Measurements from ENCODE around the gene NEUROG2. TPM values are rescaled to one million over a fixed set of nuclear protein-coding genes. Genes with fewer than 3 reads are reported as not detected.
"Not testable (repeated sequence)": the region's sequence is repeated elsewhere in the genome, so short reads cannot be mapped to it uniquely, and the experiment has no call there.

The NEUROG2 gene
- total and polyA plus RNA-seq, 2 donors (not counting 3 experiments of a cell fraction or from before 2014, with no cell fraction given), result not detected

- CTCF ChIA-PET, result no interaction called here
- no TSS peak for BruUV-seq (replicated peaks)
- FAIRE-seq (no peak), DNase-seq (ENCODE audit: low read depth, low spot score) (no peak)
- Histone ChIP-seq H3K4me3 (replicated peaks in 1 of 3; ENCODE audit: insufficient read depth in 1 of 3, low read depth in 1 of 3, low read length in 3 of 3) (no peak overlapping the region), H3K27ac (ENCODE audit: insufficient read depth, low read depth, low read length) (no peak overlapping the region), H3K27me3 (ENCODE audit: control insufficient read depth in 2 of 2, insufficient read depth in 2 of 2, low read length in 2 of 2) (no peaks in the 10 kb centered on the region), H3K36me3 (ENCODE audit: control insufficient read depth in 2 of 2, extremely low read depth in 1 of 2, insufficient read depth in 2 of 2, low read length in 2 of 2) (no peaks in the 10 kb centered on the region), H3K4me2 (ENCODE audit: insufficient read depth, low read length) (no peak overlapping the region), H3K79me2 (ENCODE audit: control insufficient read depth, insufficient read depth, low read length) (no peaks in the 10 kb centered on the region), H3K4me1 (ENCODE audit: control insufficient read depth, extremely low read depth, insufficient read depth, low read length) (no peaks in the 10 kb centered on the region), H3K9ac (replicated peaks; ENCODE audit: extremely low read depth, insufficient read depth, low read length) (no peak overlapping the region), H4K20me1 (replicated peaks; ENCODE audit: control insufficient read depth, extremely low read depth, insufficient read depth, low read length) (no peaks in the 10 kb centered on the region), H3K9me3 (replicated peaks; ENCODE audit: control insufficient read depth, insufficient read depth, low read length) (no peaks in the 10 kb centered on the region), H2AFZ (ENCODE audit: low read depth, low read length) (no peak overlapping the region), H3K9me1 (replicated peaks; ENCODE audit: control insufficient read depth, extremely low read depth, insufficient read depth, low read length) (no peaks in the 10 kb centered on the region)
- POLR2A ChIA-PET, result no interaction called here
- dilution Hi-C loops (cut with MboI; ENCODE audit: extremely low pct_ligation_motif_present, low sequenced_read_pairs) (no loop called here), intact Hi-C loops (cut with micrococcal nuclease) (no loop called here)
- no peak for TF ChIP-seq MAX (IDR thresholded peaks at IDR 0.05; ENCODE audit: insufficient read depth, insufficient read length)
- TF ChIP-seq JUN (IDR thresholded peaks at IDR 0.05; ENCODE audit: borderline replicate concordance, insufficient read depth, insufficient read length, low read depth), result no peak
- TF ChIP-seq GATA2 (IDR thresholded peaks at IDR 0.05; ENCODE audit: insufficient read depth, insufficient read length, low read depth, low read length), result no peak
- TF ChIP-seq FOS (IDR thresholded peaks at IDR 0.05; ENCODE audit: borderline replicate concordance, insufficient read depth, low read length), result no peak
- TF ChIP-seq POLR2A (IDR thresholded peaks at IDR 0.05; ENCODE audit: low read depth, low read length), result no peak
- no peak for TF ChIP-seq MYC (IDR thresholded peaks at IDR 0.05; ENCODE audit: low read depth, low read length)
- no peak for TF ChIP-seq EZH2 (IDR thresholded peaks at IDR 0.05; ENCODE audit: borderline replicate concordance, low read depth, low read length, severe bottlenecking)
- TF ChIP-seq POLR2AphosphoS5 (IDR thresholded peaks at IDR 0.05; ENCODE audit: insufficient read depth, low read depth, low read length), result no peak
- TF ChIP-seq CTCF (IDR thresholded peaks at IDR 0.05; ENCODE audit: extremely low read depth in 1 of 2, insufficient read depth in 1 of 2, low read depth in 1 of 2, low read length in 2 of 2), result no peak
These were observed 41.9 kb upstream of the NEUROG2 start for GRCh38 chr4:112557676-112558411.

GRCh38 chr4:112554271-112554670 lies 38.3 kb upstream of the NEUROG2 start:
- dilution Hi-C loops (cut with MboI; ENCODE audit: extremely low pct_ligation_motif_present, low sequenced_read_pairs); H3K27me3 ChIP-seq (ENCODE audit: control insufficient read depth in 2 of 2, insufficient read depth in 2 of 2, low read length in 2 of 2); H3K9me3 ChIP-seq (replicated peaks; ENCODE audit: control insufficient read depth, insufficient read depth, low read length); CTCF ChIA-PET; H3K9me1 ChIP-seq (replicated peaks; ENCODE audit: control insufficient read depth, extremely low read depth, insufficient read depth, low read length); intact Hi-C loops (cut with micrococcal nuclease); BruUV-seq (replicated peaks); H3K4me2 ChIP-seq (ENCODE audit: insufficient read depth, low read length); H3K27ac ChIP-seq (ENCODE audit: insufficient read depth, low read depth, low read length); H4K20me1 ChIP-seq (replicated peaks; ENCODE audit: control insufficient read depth, extremely low read depth, insufficient read depth, low read length); FAIRE-seq; H3K79me2 ChIP-seq (ENCODE audit: control insufficient read depth, insufficient read depth, low read length); H3K9ac ChIP-seq (replicated peaks; ENCODE audit: extremely low read depth, insufficient read depth, low read length); POLR2A ChIA-PET; H3K4me1 ChIP-seq (ENCODE audit: control insufficient read depth, extremely low read depth, insufficient read depth, low read length); H3K36me3 ChIP-seq (ENCODE audit: control insufficient read depth in 2 of 2, extremely low read depth in 1 of 2, insufficient read depth in 2 of 2, low read length in 2 of 2); H2AFZ ChIP-seq (ENCODE audit: low read depth, low read length); DNase-seq (ENCODE audit: low read depth, low spot score); H3K4me3 ChIP-seq (replicated peaks in 1 of 3; ENCODE audit: insufficient read depth in 1 of 3, low read depth in 1 of 3, low read length in 3 of 3): not testable (repeated sequence)

All from endothelial cell of umbilical vein (primary cell).